SK-N-SH treated with all-trans-retinoic acid at 6 μM for 48 hours (cell line): Measurements from ENCODE around the gene RO60.

ENCODE experiments used
- ATAC-seq: fragments of 200-7000 bp; cut with Tn5 transposase; 3 replicates; pipeline ENCODE4 v1.9.1; 2020; ENCODE audit warnings: mild to moderate bottlenecking, moderate library complexity
- ARNTL ChIP-seq: fragments of 450-650 bp; formaldehyde crosslinking; IDR thresholded peaks from 2 replicates; pipeline ENCODE4 v1.5.0; 2020; ENCODE audit warnings: low read depth, mild to moderate bottlenecking, moderate library complexity, borderline replicate concordance
- BACH2 ChIP-seq: fragments of 250-450 bp; sonication (Bioruptor Pico); IDR thresholded peaks from 2 replicates; pipeline ENCODE4 v1.9.0; 2021; ENCODE audit warnings: mild to moderate bottlenecking, borderline replicate concordance
- ESRRG ChIP-seq: fragments of 250-450 bp; sonication (Bioruptor Pico); IDR thresholded peaks from 2 replicates; pipeline ENCODE4 v1.6.1; 2021; ENCODE audit warnings: mild to moderate bottlenecking
- GLIS3 ChIP-seq: fragments of 250-450 bp; sonication (Bioruptor Pico); IDR thresholded peaks from 2 replicates; pipeline ENCODE4 v1.5.0; 2020; ENCODE audit warnings: mild to moderate bottlenecking, moderate library complexity
- ISL1 ChIP-seq: fragments of 250-450 bp; sonication (Bioruptor Pico); IDR thresholded peaks from 2 replicates; pipeline ENCODE4 v2.1.2; 2022; ENCODE audit warnings: mild to moderate bottlenecking, moderate library complexity
- OSR1 ChIP-seq: fragments of 250-450 bp; sonication (Bioruptor Pico); IDR thresholded peaks from 2 replicates; pipeline ENCODE4 v1.8.0; 2022; ENCODE audit warnings: moderate library complexity, mild to moderate bottlenecking, inconsistent platforms
- PPARA ChIP-seq: fragments of 250-450 bp; sonication (Bioruptor Pico); IDR thresholded peaks from 2 replicates; pipeline ENCODE4 v1.5.0; 2020; ENCODE audit warnings: mild to moderate bottlenecking, borderline replicate concordance
- RARB ChIP-seq: fragments of 250-450 bp; sonication (Bioruptor Pico); IDR thresholded peaks from 2 replicates; pipeline ENCODE4 v1.8.0; 2021; ENCODE audit warnings: mild to moderate bottlenecking, moderate library complexity
- SNAI2 ChIP-seq: fragments of 250-450 bp; sonication (Bioruptor Pico); IDR thresholded peaks from 2 replicates; pipeline ENCODE4 v1.5.0; 2020; ENCODE audit warnings: mild to moderate bottlenecking, moderate library complexity
- TCF4 ChIP-seq: fragments of 250-450 bp; sonication (Bioruptor Pico); IDR thresholded peaks from 2 replicates; pipeline ENCODE4 v1.8.0; 2021; ENCODE audit warnings: mild to moderate bottlenecking, moderate library complexity, borderline replicate concordance
- TOX ChIP-seq: fragments of 250-450 bp; sonication (Bioruptor Pico); IDR thresholded peaks from 2 replicates; pipeline ENCODE4 v1.8.0; 2021; ENCODE audit warnings: mild to moderate bottlenecking, moderate library complexity, borderline replicate concordance
- ZC3H10 ChIP-seq: fragments of 250-450 bp; sonication (Bioruptor Pico); IDR thresholded peaks from 2 replicates; pipeline ENCODE4 v1.5.1; 2021; ENCODE audit warnings: mild to moderate bottlenecking, moderate library complexity
- ZFP3 ChIP-seq: fragments of 250-450 bp; sonication (Bioruptor Pico); IDR thresholded peaks from 2 replicates; pipeline ENCODE4 v1.5.0; 2020; ENCODE audit warnings: mild to moderate bottlenecking, moderate library complexity
- ZFP30 ChIP-seq: fragments of 450-650 bp; formaldehyde crosslinking; IDR thresholded peaks from 2 replicates; pipeline ENCODE4 v1.5.0; 2022; ENCODE audit warnings: mild to moderate bottlenecking, moderate library complexity
- ZNF565 ChIP-seq: fragments of 450-650 bp; formaldehyde crosslinking; conservative IDR thresholded peaks from 2 replicates; pipeline ENCODE4 v1.5.0; 2020; ENCODE audit warnings: low read depth, mild to moderate bottlenecking, moderate library complexity
- ZNF70 ChIP-seq: fragments of 450-650 bp; formaldehyde crosslinking; IDR thresholded peaks from 2 replicates; pipeline ENCODE4 v1.5.0; 2020; ENCODE audit warnings: mild to moderate bottlenecking, moderate library complexity
- ZNF8 ChIP-seq: fragments of 450-650 bp; formaldehyde crosslinking; IDR thresholded peaks from 2 replicates; pipeline ENCODE4 v1.5.0; 2020; ENCODE audit warnings: mild to moderate bottlenecking, moderate library complexity
- TF ChIP-seq, protein P1 (sequence below): fragments of 250-450 bp; sonication (Bioruptor Pico); IDR thresholded peaks from 2 replicates; pipeline ENCODE4 v1.8.0; 2020; ENCODE audit warnings: mild to moderate bottlenecking, moderate library complexity, borderline replicate concordance
- TF ChIP-seq, protein P2 (sequence below): fragments of 250-450 bp; sonication (Bioruptor Pico); IDR thresholded peaks from 2 replicates; pipeline ENCODE4 v1.5.0; 2020; ENCODE audit warnings: mild to moderate bottlenecking, moderate library complexity
- TF ChIP-seq, protein P3 (sequence below): fragments of 250-450 bp; sonication (Bioruptor Pico); IDR thresholded peaks from 2 replicates; pipeline ENCODE4 v1.5.1; 2020; ENCODE audit warnings: low read depth, mild to moderate bottlenecking, moderate library complexity
- TF ChIP-seq, protein P4 (sequence below): fragments of 250-450 bp; sonication (Bioruptor Pico); IDR thresholded peaks from 2 replicates; pipeline ENCODE4 v1.8.0; 2021; ENCODE audit warnings: low read depth, mild to moderate bottlenecking, moderate library complexity, borderline replicate concordance

Gene RO60

DNA sequence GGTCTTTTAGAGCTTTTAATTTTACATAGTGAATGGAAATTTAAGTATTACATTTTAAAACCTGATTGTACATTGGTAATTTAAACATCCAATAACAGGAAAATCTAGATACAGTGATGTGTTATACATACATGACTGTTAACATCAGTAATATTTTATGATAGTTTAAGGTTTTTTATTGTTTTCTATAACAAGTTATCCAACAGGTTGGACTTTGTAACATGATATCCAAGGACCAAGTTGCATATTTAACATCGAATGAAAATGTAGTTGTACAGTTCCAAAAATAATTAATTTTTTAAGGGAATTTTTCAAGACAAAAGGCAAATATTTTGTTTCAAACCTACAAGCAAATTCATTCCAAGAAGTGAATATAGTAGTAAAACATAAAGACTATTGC, 31.5 kb downstream of the RO60 start:
- ATAC-seq, result no peak
- TF ChIP-seq ESRRG (no peak), ZC3H10 (CRISPR knock-in tag) (no peak), RARB (CRISPR knock-in tag) (no peak), ZNF565 (CRISPR knock-in tag) (no peak), PPARA (no peak), ISL1 (CRISPR knock-in tag) (no peak), ZNF8 (CRISPR knock-in tag) (no peak), TCF4 (CRISPR knock-in tag) (no peak), BACH2 (CRISPR knock-in tag) (no peak), ARNTL (CRISPR knock-in tag) (no peak), OSR1 (no peak), TOX (CRISPR knock-in tag) (no peak), ZNF70 (CRISPR knock-in tag) (no peak)
- TF ChIP-seq, protein P1, sequence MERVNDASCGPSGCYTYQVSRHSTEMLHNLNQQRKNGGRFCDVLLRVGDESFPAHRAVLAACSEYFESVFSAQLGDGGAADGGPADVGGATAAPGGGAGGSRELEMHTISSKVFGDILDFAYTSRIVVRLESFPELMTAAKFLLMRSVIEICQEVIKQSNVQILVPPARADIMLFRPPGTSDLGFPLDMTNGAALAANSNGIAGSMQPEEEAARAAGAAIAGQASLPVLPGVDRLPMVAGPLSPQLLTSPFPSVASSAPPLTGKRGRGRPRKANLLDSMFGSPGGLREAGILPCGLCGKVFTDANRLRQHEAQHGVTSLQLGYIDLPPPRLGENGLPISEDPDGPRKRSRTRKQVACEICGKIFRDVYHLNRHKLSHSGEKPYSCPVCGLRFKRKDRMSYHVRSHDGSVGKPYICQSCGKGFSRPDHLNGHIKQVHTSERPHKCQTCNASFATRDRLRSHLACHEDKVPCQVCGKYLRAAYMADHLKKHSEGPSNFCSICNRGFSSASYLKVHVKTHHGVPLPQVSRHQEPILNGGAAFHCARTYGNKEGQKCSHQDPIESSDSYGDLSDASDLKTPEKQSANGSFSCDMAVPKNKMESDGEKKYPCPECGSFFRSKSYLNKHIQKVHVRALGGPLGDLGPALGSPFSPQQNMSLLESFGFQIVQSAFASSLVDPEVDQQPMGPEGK (CRISPR knock-in tag), result no peak
- TF ChIP-seq, protein P2, sequence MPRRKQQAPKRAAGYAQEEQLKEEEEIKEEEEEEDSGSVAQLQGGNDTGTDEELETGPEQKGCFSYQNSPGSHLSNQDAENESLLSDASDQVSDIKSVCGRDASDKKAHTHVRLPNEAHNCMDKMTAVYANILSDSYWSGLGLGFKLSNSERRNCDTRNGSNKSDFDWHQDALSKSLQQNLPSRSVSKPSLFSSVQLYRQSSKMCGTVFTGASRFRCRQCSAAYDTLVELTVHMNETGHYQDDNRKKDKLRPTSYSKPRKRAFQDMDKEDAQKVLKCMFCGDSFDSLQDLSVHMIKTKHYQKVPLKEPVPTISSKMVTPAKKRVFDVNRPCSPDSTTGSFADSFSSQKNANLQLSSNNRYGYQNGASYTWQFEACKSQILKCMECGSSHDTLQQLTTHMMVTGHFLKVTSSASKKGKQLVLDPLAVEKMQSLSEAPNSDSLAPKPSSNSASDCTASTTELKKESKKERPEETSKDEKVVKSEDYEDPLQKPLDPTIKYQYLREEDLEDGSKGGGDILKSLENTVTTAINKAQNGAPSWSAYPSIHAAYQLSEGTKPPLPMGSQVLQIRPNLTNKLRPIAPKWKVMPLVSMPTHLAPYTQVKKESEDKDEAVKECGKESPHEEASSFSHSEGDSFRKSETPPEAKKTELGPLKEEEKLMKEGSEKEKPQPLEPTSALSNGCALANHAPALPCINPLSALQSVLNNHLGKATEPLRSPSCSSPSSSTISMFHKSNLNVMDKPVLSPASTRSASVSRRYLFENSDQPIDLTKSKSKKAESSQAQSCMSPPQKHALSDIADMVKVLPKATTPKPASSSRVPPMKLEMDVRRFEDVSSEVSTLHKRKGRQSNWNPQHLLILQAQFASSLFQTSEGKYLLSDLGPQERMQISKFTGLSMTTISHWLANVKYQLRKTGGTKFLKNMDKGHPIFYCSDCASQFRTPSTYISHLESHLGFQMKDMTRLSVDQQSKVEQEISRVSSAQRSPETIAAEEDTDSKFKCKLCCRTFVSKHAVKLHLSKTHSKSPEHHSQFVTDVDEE (CRISPR knock-in tag), result no peak
- TF ChIP-seq, protein P3, sequence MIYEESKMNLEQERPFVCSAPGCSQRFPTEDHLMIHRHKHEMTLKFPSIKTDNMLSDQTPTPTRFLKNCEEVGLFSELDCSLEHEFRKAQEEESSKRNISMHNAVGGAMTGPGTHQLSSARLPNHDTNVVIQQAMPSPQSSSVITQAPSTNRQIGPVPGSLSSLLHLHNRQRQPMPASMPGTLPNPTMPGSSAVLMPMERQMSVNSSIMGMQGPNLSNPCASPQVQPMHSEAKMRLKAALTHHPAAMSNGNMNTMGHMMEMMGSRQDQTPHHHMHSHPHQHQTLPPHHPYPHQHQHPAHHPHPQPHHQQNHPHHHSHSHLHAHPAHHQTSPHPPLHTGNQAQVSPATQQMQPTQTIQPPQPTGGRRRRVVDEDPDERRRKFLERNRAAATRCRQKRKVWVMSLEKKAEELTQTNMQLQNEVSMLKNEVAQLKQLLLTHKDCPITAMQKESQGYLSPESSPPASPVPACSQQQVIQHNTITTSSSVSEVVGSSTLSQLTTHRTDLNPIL (CRISPR knock-in tag), result no peak

DNA sequence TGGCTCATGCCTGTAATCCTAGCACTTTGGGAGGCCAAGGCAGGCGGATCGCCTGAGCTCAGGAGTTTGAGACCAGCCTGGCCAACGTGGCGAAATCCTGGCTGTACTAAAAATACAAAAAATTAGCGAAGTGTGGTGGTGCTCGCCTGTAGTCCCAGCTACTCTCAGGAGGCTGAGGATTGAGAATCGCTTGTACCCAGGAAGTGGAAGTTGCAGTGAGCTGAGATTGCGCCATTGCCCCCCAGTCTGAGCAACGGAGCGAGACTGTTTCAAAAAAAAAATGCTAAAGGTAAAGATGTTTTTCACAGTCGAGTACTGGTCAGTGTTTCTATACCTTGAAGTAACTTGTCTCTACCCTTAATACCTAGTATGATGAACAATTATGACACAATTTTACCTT, 34.7 kb downstream of the RO60 start:
- no peak for TF ChIP-seq ZFP30
- TF ChIP-seq, all 23 proteins: peak for 0
- ATAC-seq, result no peak

DNA sequence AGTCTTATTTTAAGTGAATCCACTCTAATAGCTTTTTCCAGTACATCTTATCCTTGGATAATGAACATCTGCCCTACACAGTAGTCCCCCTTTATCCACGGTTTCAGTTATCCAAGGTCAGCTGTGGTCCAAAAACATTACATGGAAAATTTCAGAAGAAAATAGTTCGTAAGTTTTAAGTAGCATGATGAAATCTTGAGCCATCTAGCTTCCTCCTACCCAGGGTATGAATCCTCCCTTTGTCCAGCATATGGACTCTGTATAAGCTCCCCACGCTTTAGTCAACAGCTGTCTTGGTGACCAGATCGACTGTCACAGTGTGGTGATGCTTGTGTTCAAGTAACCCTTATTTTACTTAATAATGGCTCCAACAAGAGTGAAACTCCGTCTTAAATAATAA, 43.2 kb downstream of the RO60 start:
- no peak for ATAC-seq
- no peak for TF ChIP-seq ZNF8 (CRISPR knock-in tag)

DNA sequence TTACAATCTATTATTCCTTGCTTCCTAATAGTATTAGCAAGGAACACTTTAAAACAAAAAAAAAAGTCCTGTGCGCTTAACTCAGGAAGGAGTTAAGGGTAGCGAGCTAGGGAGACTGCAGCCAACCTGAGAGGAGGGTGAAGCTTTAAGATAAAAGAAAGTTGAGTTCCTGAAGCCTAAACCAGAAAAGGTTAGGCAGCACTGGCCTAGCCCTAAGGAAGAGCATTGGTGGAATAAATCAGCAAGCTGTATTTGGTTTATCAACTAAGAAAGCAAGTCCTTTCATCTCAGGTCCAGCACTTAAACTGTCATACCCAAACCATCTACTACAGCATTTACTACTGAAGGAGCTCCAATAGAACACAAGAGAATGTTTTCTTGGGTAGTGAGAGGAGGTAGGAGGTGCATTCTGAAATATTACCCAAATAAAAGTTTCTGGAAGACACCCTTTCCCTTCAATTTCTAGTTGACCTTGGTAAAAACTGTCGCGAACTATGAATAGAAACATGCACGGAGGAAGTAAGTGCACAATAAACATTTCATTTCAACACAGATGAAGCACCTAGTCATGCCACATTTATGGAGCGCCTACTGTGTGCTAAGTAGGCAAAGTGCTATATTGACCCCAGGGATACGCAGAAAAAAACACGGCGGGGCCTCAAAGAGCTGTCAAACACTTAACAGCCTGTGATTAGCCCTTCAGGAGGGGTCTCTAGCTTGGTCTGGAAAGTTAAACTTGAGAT, 44.5 kb downstream of the RO60 start:
- no peak for TF ChIP-seq RARB (CRISPR knock-in tag)
- TF ChIP-seq SNAI2 (CRISPR knock-in tag), result no peak
- TF ChIP-seq, protein P1 (CRISPR knock-in tag), result no peak
- TF ChIP-seq ZNF565 (CRISPR knock-in tag), result no peak
- no peak for TF ChIP-seq TOX (CRISPR knock-in tag)
- no peak for TF ChIP-seq ZFP3
- TF ChIP-seq ZNF70 (CRISPR knock-in tag), result no peak
- TF ChIP-seq ISL1 (CRISPR knock-in tag), result no peak
- no peak for TF ChIP-seq ARNTL (CRISPR knock-in tag)
- TF ChIP-seq, protein P4, sequence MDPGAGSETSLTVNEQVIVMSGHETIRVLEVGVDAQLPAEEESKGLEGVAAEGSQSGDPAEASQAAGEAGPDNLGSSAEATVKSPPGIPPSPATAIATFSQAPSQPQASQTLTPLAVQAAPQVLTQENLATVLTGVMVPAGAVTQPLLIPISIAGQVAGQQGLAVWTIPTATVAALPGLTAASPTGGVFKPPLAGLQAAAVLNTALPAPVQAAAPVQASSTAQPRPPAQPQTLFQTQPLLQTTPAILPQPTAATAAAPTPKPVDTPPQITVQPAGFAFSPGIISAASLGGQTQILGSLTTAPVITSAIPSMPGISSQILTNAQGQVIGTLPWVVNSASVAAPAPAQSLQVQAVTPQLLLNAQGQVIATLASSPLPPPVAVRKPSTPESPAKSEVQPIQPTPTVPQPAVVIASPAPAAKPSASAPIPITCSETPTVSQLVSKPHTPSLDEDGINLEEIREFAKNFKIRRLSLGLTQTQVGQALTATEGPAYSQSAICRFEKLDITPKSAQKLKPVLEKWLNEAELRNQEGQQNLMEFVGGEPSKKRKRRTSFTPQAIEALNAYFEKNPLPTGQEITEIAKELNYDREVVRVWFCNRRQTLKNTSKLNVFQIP (CRISPR knock-in tag), result no peak
- no peak for TF ChIP-seq ZC3H10 (CRISPR knock-in tag)
- TF ChIP-seq PPARA, result no peak
- no peak for TF ChIP-seq OSR1
- TF ChIP-seq ESRRG, result no peak
- no peak for TF ChIP-seq GLIS3
- no peak for TF ChIP-seq BACH2 (CRISPR knock-in tag)
- TF ChIP-seq ZFP30, result no peak
- no peak for TF ChIP-seq TCF4 (CRISPR knock-in tag)
- ATAC-seq, result no peak
